Calu3 (cell line): ENCODE measurements around the gene TRIM27. TPM values are rescaled to one million over a fixed set of nuclear protein-coding genes. Genes with fewer than 3 reads are reported as not detected.

Source experiments
- BruUV-seq: library from RNA; stranded (reverse); fragments of 400-500 nt; replicated peaks from 2 replicates; lab custom pipeline; 2021; lab: Mats Ljungman, UMichigan
- CTCF ChIA-PET: fragments of 300-600 bp; sonication (Branson Sonifier 250); formaldehyde crosslinking; loops from one replicate; lab custom pipeline; 2022; ENCODE audit warnings: antibody characterized with exemption; lab: Charles Lee
- DNase-seq: peaks from one replicate; pipeline ENCODE4 v3.0.0; 2022
- H3K27ac Mint-ChIP-seq: one replicate; pipeline ENCODE4 v1.8.0; 2022; ENCODE audit warnings: mixed read lengths; ENCODE audit not compliant: unreplicated experiment
- H3K27me3 Mint-ChIP-seq: one replicate; pipeline ENCODE4 v1.8.0; 2022; ENCODE audit warnings: mixed read lengths; ENCODE audit not compliant: unreplicated experiment
- H3K36me3 Mint-ChIP-seq: one replicate; pipeline ENCODE4 v1.8.0; 2022; ENCODE audit warnings: mild to moderate bottlenecking, moderate library complexity, mixed read lengths; ENCODE audit not compliant: insufficient read depth, unreplicated experiment
- H3K4me1 Mint-ChIP-seq: one replicate; pipeline ENCODE4 v1.8.0; 2022; ENCODE audit warnings: mild to moderate bottlenecking, low read depth, mixed read lengths; ENCODE audit not compliant: unreplicated experiment
- H3K4me3 Mint-ChIP-seq: one replicate; pipeline ENCODE4 v1.8.0; 2022; ENCODE audit warnings: mild to moderate bottlenecking, low read depth, moderate library complexity, mixed read lengths; ENCODE audit not compliant: unreplicated experiment
- H3K9me3 Mint-ChIP-seq: one replicate; pipeline ENCODE4 v1.8.0; 2022; ENCODE audit warnings: low read depth, mixed read lengths; ENCODE audit not compliant: unreplicated experiment
- intact Hi-C: fragments of 100-400 bp; cut with micrococcal nuclease; formaldehyde crosslinking; loops from one replicate; pipeline ENCODE4 v1.10.0; 2022; ENCODE audit not compliant: unreplicated experiment
- total RNA-seq: library from RNA; stranded (reverse); gene quantifications from 2 replicates; pipeline ENCODE4 v1.2.3, GENCODE V29; 2022
- TF ChIP-seq, protein P1 (sequence below): fragments of 200-600 bp; IDR thresholded peaks from one replicate; pipeline ENCODE4 v1.8.0; 2022; ENCODE audit warnings: antibody characterized with exemption; ENCODE audit not compliant: unreplicated experiment

Gene TRIM27
- total RNA-seq, 1 experiment from 2014 or later, result 91.6 TPM

DNA sequence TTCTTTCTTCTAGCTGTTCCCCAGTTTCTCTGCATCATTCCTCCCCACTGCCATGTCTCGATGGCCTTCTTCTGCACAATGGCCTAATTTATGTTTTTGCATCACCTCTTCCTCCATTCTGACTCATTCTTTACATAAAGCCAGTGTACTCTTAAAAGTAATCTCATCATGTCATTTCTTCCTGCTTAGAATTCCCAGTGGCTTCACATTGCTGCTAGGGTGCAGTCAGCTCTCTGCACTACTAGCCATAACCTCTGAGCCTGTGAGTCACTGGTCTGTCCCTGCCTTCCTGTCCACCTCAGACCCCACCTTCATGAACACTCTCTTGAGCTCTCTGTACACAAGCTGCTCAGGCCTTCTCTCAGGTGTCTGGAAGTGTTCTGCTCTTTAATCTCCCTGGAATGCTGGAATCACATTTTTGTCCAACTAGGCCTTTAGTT lies 24.1 kb upstream of the TRIM27 start:
- H3K4me1 Mint-ChIP-seq, result peaks cover 44% of the 10 kb centered on the region
- CTCF ChIA-PET, result interaction anchor here (1.3 to 1.6 kb wide), 3 partner anchors 33 to 110 kb away, joined by 5 to 11 read pairs (median 8); no protein-coding TSS in a partner anchor
- intact Hi-C loops, result loop anchor here (10.0 kb wide), 1 partner anchor 223 kb away; no protein-coding TSS in a partner anchor
- peak overlapping the region; percentile 3 for H3K4me3 Mint-ChIP-seq
- peak; percentile 76 for DNase-seq
- H3K27ac Mint-ChIP-seq, result peak overlapping the region; percentile 78
- no TSS peak for BruUV-seq
- H3K9me3 Mint-ChIP-seq, result peaks cover 2% of the 10 kb centered on the region
- H3K36me3 Mint-ChIP-seq, result peaks cover 40% of the 10 kb centered on the region
- H3K27me3 Mint-ChIP-seq, result no peaks in the 10 kb centered on the region
- TF ChIP-seq, protein P1, sequence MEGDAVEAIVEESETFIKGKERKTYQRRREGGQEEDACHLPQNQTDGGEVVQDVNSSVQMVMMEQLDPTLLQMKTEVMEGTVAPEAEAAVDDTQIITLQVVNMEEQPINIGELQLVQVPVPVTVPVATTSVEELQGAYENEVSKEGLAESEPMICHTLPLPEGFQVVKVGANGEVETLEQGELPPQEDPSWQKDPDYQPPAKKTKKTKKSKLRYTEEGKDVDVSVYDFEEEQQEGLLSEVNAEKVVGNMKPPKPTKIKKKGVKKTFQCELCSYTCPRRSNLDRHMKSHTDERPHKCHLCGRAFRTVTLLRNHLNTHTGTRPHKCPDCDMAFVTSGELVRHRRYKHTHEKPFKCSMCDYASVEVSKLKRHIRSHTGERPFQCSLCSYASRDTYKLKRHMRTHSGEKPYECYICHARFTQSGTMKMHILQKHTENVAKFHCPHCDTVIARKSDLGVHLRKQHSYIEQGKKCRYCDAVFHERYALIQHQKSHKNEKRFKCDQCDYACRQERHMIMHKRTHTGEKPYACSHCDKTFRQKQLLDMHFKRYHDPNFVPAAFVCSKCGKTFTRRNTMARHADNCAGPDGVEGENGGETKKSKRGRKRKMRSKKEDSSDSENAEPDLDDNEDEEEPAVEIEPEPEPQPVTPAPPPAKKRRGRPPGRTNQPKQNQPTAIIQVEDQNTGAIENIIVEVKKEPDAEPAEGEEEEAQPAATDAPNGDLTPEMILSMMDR, result no peak

DNA sequence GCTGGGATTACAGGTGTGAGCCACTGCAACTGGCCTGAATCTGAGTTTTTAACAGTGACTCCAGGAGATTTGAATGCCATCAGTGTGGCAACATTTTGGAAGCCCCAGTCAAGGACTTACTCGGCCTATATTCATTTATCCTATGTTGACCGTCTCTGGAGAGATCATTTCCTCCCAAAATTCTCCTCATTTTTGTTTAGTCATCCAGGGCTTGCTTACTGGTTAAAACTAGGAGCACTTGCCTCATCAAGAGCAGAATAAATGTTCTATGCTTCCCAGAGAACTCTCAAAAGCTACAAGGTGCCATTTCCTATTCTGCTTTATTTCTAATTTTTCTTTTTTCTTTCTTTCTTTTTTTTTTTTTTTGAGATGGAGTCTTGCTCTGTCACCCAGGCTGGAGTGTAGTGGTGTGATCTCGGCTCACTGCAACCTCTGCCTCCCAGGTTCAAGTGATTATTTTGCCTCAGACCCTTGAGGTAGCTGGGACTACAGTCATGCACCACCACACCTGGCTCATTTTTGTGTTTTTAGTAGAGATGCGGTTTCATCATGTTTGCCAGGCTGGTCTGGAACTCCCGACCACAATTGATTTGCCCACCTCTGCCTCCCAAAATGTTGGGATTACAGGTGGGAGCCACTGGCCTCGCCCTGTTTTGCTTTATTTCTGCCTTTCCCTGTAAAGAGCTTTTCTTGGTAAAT lies 23.4 kb upstream of the TRIM27 start:
- intact Hi-C loops, result loop anchor here (10.0 kb wide), 1 partner anchor 222 kb away; no protein-coding TSS in a partner anchor
- CTCF ChIA-PET, result interaction anchor here (1.3 to 1.6 kb wide), 3 partner anchors 34 to 109 kb away, joined by 5 to 11 read pairs (median 8); no protein-coding TSS in a partner anchor
- Mint-ChIP-seq H3K27ac (peak overlapping the region; percentile 78), H3K36me3 (peaks cover 38% of the 10 kb centered on the region), H3K9me3 (peaks cover 2% of the 10 kb centered on the region), H3K4me1 (peaks cover 40% of the 10 kb centered on the region), H3K4me3 (peak overlapping the region; percentile 3), H3K27me3 (no peaks in the 10 kb centered on the region)
- BruUV-seq, result no TSS peak
- no peak for DNase-seq
- TF ChIP-seq, protein P1, result no peak

DNA sequence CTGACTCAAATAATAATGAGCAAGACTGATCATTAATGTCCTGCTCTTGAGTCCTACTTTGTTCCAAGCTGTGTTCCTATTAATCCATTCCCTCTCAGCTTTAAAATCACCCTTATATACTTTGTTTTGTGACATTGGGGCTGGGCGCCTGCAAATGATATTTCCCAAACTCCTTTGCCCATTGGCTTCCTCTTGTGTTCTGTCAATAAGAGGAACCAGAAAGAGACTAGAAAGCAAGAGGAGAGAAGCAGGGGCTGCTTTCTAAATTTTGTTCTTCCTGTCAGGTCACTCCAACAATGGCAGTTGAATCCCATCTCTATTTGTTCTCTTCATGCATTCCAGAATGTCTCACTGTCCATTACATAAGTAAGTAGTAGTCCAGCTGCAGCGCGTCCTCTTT lies 21.6 kb upstream of the TRIM27 start:
- H3K36me3 Mint-ChIP-seq, result peaks cover 49% of the 10 kb centered on the region
- no peak for DNase-seq
- CTCF ChIA-PET, result no interaction called here
- H3K27me3 Mint-ChIP-seq, result peaks cover 10% of the 10 kb centered on the region
- H3K4me3 Mint-ChIP-seq, result no peak overlapping the region
- intact Hi-C loops, result loop anchor here (10.0 kb wide), 1 partner anchor 221 kb away; no protein-coding TSS in a partner anchor
- H3K4me1 Mint-ChIP-seq, result peaks cover 50% of the 10 kb centered on the region
- no TSS peak for BruUV-seq
- TF ChIP-seq, protein P1, result no peak
- H3K27ac Mint-ChIP-seq, result peak overlapping the region; percentile 71
- H3K9me3 Mint-ChIP-seq, result peaks cover 2% of the 10 kb centered on the region

DNA sequence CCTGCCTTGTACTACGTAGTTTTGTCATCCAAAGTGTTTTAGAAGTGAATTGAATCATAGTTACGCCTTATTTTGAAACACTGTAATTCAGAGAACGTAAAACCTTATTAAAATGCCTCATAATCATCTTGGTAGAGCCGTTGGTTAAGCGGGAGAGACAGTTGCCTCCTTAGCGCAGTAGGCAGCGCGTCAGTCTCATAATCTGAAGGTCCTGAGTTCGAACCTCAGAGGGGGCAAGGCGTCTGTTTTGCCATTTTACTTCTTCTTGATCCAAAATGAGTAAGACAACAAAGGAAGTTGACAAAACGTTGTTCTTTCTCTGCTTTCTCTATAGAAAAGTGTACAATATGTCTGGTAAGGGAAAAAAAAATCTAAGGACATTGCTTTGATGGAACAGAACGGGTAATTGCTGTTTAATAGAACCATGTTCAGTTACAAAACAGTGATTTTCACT lies 20.7 kb upstream of the TRIM27 start:
- intact Hi-C loops, result loop anchor here (5.0 to 10.0 kb wide), 2 partner anchors 82 to 220 kb away; no protein-coding TSS in a partner anchor
- peaks cover 58% of the 10 kb centered on the region for H3K4me1 Mint-ChIP-seq
- peaks cover 57% of the 10 kb centered on the region for H3K36me3 Mint-ChIP-seq
- TF ChIP-seq, protein P1, result no peak
- peak overlapping the region; percentile 76 for H3K4me3 Mint-ChIP-seq
- peaks cover 2% of the 10 kb centered on the region for H3K9me3 Mint-ChIP-seq
- H3K27me3 Mint-ChIP-seq, result peaks cover 11% of the 10 kb centered on the region
- CTCF ChIA-PET, result no interaction called here
- peak; percentile 75 for DNase-seq
- no TSS peak for BruUV-seq
- H3K27ac Mint-ChIP-seq, result peak overlapping the region; percentile 95
